ENCODE results near the gene SLC16A9.
"Not testable (repeated sequence)": the region's sequence is repeated elsewhere in the genome, so short reads cannot be mapped to it uniquely, and the experiment has no call there.

The SLC16A9 gene

DNA sequence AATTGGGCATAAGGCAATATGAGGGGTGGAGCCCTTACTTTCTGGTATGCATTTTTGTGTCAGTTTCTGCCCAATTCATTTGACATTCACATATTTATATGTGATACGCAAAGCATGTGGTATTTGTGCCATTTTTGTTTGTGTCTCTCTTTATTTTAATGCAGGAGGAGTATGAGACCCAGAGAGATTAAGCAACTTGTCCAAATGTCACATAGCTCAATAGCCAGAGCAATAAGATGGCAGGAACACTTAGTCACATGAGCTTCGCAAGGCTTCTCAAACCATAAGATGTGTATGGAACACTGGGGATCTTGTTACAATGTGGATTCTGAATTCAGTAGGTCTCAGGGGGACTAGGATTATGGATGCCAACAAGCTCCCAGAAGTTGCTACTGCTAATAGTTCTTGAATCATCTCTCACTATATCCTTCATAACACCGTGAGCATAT is 24.4 kb upstream of the SLC16A9 start:
- Histone ChIP-seq H3K27ac (no peak overlapping the region), H3K79me2 (ENCODE audit: insufficient read depth, low read depth) (no peaks in the 10 kb centered on the region), H3K4me3 (IDR thresholded peaks at IDR 0.05; ENCODE audit: insufficient read depth, low read depth, low read length) (no peak overlapping the region), H4K20me1 (ENCODE audit: insufficient read depth) (no peaks in the 10 kb centered on the region), H2AFZ (ENCODE audit: low read depth) (no peak overlapping the region), H3K4me1 (ENCODE audit: low read depth, poor library complexity, severe bottlenecking) (no peaks in the 10 kb centered on the region), H3K4me2 (no peak overlapping the region), H3K9ac (no peak overlapping the region), H3K27me3 (ENCODE audit: insufficient read depth, low read depth) (no peaks in the 10 kb centered on the region), H3K36me3 (ENCODE audit: insufficient read depth) (no peaks in the 10 kb centered on the region)
- TF ChIP-seq, protein P1, sequence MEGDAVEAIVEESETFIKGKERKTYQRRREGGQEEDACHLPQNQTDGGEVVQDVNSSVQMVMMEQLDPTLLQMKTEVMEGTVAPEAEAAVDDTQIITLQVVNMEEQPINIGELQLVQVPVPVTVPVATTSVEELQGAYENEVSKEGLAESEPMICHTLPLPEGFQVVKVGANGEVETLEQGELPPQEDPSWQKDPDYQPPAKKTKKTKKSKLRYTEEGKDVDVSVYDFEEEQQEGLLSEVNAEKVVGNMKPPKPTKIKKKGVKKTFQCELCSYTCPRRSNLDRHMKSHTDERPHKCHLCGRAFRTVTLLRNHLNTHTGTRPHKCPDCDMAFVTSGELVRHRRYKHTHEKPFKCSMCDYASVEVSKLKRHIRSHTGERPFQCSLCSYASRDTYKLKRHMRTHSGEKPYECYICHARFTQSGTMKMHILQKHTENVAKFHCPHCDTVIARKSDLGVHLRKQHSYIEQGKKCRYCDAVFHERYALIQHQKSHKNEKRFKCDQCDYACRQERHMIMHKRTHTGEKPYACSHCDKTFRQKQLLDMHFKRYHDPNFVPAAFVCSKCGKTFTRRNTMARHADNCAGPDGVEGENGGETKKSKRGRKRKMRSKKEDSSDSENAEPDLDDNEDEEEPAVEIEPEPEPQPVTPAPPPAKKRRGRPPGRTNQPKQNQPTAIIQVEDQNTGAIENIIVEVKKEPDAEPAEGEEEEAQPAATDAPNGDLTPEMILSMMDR (conservative IDR thresholded peaks at IDR 0.05; ENCODE audit: low read depth, low read length): no peak

DNA sequence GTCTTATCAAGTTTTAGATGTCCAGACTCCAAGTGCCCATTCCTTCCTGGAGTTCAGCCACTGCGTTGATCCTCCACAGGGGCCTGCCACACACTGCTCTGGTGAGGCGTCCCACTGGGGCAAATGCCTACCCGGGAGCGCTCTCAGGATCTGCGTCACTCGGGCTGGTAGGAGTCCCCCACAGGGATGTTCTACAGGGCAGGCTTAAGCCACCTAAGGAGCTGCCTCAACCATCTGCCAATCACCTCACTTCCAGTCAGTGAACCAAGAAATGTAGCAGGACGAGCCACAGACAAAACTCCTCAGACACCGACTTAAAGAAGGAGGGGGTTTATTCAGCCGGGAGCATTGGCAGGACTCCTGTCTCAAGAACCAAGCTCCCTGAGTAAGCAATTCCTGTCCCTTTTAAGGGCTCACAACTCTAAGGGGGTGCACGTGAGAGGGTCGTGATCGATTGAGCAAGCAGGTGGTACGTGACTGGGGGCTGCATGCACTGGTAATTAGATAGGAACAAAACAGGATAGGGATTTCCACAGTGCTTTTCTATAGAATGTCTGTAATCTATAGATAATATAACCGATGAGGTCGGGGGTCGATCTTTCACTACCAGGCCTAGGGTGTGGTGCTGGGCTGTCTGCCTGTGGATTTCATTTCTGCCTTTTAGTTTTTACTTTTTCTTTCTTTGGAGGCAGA is 23.8 kb upstream of the SLC16A9 start:
- H3K27ac ChIP-seq: not testable (repeated sequence)

DNA sequence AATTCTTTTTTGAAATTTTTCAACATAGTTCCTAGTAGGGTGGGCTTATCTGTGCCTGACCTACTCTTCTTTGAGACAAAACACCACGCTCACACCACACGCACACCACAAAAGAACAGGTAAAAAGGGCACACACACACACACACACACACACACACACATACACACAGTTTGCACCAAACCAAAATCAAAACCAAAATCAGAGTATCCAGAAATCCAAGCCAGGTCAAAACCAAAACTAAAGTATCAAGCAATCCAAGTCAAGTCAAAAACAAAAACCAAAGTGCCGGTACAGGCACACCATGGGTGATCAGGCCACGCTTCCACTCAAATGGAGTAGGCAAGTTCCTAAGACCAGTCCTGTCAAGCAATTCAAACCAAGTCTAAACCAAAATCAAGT is 23.2 kb upstream of the SLC16A9 start:
- not testable (repeated sequence) for H3K4me2 ChIP-seq, H3K9ac ChIP-seq

More for the DNA sequence above, 23.8 kb upstream of the SLC16A9 start:
- not testable (repeated sequence) for H3K36me3 ChIP-seq (ENCODE audit: insufficient read depth); H3K4me3 ChIP-seq (IDR thresholded peaks at IDR 0.05; ENCODE audit: insufficient read depth, low read depth, low read length); H3K4me1 ChIP-seq (ENCODE audit: low read depth, poor library complexity, severe bottlenecking); H3K27me3 ChIP-seq (ENCODE audit: insufficient read depth, low read depth); H3K4me2 ChIP-seq; H3K79me2 ChIP-seq (ENCODE audit: insufficient read depth, low read depth); H3K9ac ChIP-seq; H4K20me1 ChIP-seq (ENCODE audit: insufficient read depth); H2AFZ ChIP-seq (ENCODE audit: low read depth)

DNA sequence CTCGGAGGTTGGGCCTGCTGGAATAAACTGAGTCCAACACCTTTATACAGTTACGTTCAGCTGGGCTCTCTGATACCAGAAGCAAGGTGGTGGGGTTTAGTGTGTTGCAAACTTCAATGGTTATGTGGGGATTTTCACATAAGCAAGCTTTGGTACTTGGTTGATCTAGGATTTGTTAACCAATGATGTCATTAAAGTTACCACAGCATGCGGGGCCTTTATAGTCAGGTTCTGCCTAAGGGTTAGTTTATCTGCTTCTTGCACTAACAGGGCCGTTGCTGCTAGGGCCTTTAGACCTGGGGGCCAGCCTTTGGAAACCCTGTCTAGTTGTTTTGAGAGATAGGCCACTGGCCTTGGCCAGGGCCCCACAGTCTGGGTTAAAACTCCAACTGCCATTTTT is 19.5 kb upstream of the SLC16A9 start:
- not testable (repeated sequence) for H3K9ac ChIP-seq; H3K27ac ChIP-seq; H2AFZ ChIP-seq (ENCODE audit: low read depth); H3K4me3 ChIP-seq (IDR thresholded peaks at IDR 0.05; ENCODE audit: insufficient read depth, low read depth, low read length); H3K79me2 ChIP-seq (ENCODE audit: insufficient read depth, low read depth); H3K36me3 ChIP-seq (ENCODE audit: insufficient read depth); H3K4me2 ChIP-seq; H3K27me3 ChIP-seq (ENCODE audit: insufficient read depth, low read depth); H3K4me1 ChIP-seq (ENCODE audit: low read depth, poor library complexity, severe bottlenecking); H4K20me1 ChIP-seq (ENCODE audit: insufficient read depth)

More for the DNA sequence above, 23.2 kb upstream of the SLC16A9 start:
- H4K20me1 ChIP-seq (ENCODE audit: insufficient read depth); H3K79me2 ChIP-seq (ENCODE audit: insufficient read depth, low read depth); H2AFZ ChIP-seq (ENCODE audit: low read depth); H3K27ac ChIP-seq; H3K4me3 ChIP-seq (IDR thresholded peaks at IDR 0.05; ENCODE audit: insufficient read depth, low read depth, low read length); H3K27me3 ChIP-seq (ENCODE audit: insufficient read depth, low read depth); H3K36me3 ChIP-seq (ENCODE audit: insufficient read depth); H3K4me1 ChIP-seq (ENCODE audit: low read depth, poor library complexity, severe bottlenecking): not testable (repeated sequence)

DNA sequence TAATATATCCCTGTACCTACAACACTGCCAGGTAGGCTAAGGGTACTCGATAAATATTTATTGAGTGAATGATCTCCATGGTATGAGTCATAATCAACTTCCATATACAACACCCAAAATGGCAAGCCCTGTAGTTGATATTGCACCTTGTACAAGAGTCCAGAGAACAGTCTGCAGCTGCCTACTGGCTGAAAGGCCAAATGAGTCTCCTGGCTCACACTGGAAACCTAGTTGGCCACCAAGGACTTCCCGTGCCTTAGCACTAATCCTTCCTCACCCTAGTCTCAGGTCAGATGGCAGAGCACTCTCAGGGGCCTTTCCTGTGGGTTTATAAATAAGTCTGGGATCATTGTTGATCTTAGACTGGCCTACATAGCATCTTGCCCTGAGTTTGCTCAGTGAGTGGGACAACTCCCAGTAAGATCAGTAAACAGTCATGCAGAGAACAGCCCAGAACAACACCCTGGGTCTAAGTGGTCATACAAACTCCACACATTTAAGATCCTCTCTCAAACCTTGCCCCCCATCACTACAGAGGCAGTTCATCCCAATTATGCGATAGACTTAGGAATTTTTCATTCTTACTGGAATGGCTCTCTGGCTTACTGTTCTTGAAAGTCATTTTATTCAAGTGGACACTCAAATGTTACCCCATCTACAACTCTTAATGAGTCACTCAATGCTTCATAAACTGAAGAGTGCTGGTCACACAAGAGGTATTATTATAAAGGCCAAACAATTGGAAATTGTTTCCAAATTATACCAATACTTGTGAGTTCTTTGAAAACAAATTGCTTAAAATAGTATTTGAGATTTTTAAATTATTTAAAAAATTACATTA is 14.7 kb upstream of the SLC16A9 start:
- Histone ChIP-seq H3K4me2 (no peak overlapping the region), H3K4me3 (IDR thresholded peaks at IDR 0.05; ENCODE audit: insufficient read depth, low read depth, low read length) (no peak overlapping the region), H3K4me1 (ENCODE audit: low read depth, poor library complexity, severe bottlenecking) (no peaks in the 10 kb centered on the region), H3K9ac (no peak overlapping the region), H2AFZ (ENCODE audit: low read depth) (no peak overlapping the region), H3K27me3 (ENCODE audit: insufficient read depth, low read depth) (no peaks in the 10 kb centered on the region), H3K79me2 (ENCODE audit: insufficient read depth, low read depth) (no peaks in the 10 kb centered on the region), H3K36me3 (ENCODE audit: insufficient read depth) (no peaks in the 10 kb centered on the region), H4K20me1 (ENCODE audit: insufficient read depth) (no peaks in the 10 kb centered on the region), H3K27ac (no peak overlapping the region)
- TF ChIP-seq, protein P1 (conservative IDR thresholded peaks at IDR 0.05; ENCODE audit: low read depth, low read length): no peak

All from KMS-11 (cell line).